ENCODE results near the gene PDE10A. TPM values are rescaled to one million over a fixed set of nuclear protein-coding genes. Genes with fewer than 3 reads are reported as not detected.
A peak's percentile ranks its signal among the peaks of the same experiment; 100 is the strongest.

PDE10A gene
- total and polyA plus RNA-seq, 2 of the 8 experiments (the other 6 are each of a cell fraction or from before 2014, with no cell fraction given), result 1.1 to 2.4 TPM

DNA sequence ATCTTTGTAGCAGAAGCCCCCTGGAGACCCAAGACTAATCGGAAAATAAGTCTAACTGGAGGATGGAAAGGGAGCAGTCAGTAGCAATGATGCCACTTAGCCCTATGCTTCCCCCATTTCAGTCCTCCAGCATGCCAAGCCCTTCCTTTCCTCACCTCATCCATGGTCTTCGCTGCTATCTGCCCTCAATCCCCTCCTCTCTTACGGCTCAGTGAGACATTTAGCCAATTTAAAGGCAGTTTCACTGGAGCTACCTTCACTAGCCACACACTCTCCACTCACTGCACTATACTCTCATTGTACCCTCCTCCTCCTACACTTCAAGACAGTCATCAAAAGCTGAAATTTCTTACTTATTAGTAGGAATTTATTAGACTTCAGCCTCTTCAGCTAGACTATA is 111.2 kb downstream of the PDE10A start:
- WGBS, 2 experiments (ENCODE audit: extremely low coverage in 1 of 2, insufficient coverage in 1 of 2, insufficient read length in 1 of 2, insufficient replicate concordance in 2 of 2, low coverage in 1 of 2, low lambda C conversion rate in 2 of 2, missing lambda C conversion rate in 1 of 2), result 75% methylated on average over 3 of the region's 3 CpGs; no CpG with 5 or more reads in 1 of the 2 experiments
- no peak overlapping the region for H4K91ac ChIP-seq (replicated peaks; ENCODE audit: insufficient read length, low read length)
- H3K79me2 ChIP-seq (ENCODE audit: control insufficient read depth in 1 of 2, insufficient read depth in 2 of 2, low read length in 2 of 2), result no peaks in the 10 kb centered on the region
- no peak overlapping the region for H3K9ac ChIP-seq (replicated peaks in 1 of 4; ENCODE audit: extremely low read depth in 1 of 4, low read depth in 3 of 4, low read length in 3 of 4)
- no peak overlapping the region; the same call in 1 of the 2 replicates for H2BK12ac ChIP-seq (ENCODE audit: low read depth, low read length)
- H3K4me3 ChIP-seq (ENCODE audit: extremely low read depth in 1 of 4, insufficient read depth in 2 of 4, low read depth in 3 of 4, low read length in 4 of 4), result no peak overlapping the region
- H2AK5ac ChIP-seq (ENCODE audit: low read depth, low read length), result peak overlapping the region; percentile 78; the same call in 1 of the 2 replicates
- H3K14ac ChIP-seq (ENCODE audit: insufficient read length), result no peak overlapping the region
- TF ChIP-seq PHF8 (conservative IDR thresholded peaks at IDR 0.05; ENCODE audit: low read depth, low read length) (no peak), HDAC6 (IDR thresholded peaks at IDR 0.05; ENCODE audit: low read depth, low read length) (no peak), SIN3A (conservative IDR thresholded peaks at IDR 0.05 in 1 of 2, IDR thresholded peaks at IDR 0.05 in 1 of 2; ENCODE audit: low read depth in 1 of 2, low read length in 2 of 2) (no peak), FOSL1 (IDR thresholded peaks at IDR 0.05; ENCODE audit: insufficient read depth, low read depth, low read length) (no peak), ZNF274 (IDR thresholded peaks at IDR 0.05; ENCODE audit: borderline replicate concordance, extremely low read depth, low read length) (no peak), EGR1 (IDR thresholded peaks at IDR 0.05; ENCODE audit: borderline replicate concordance, low read depth, low read length) (no peak), HDAC2 (IDR thresholded peaks at IDR 0.05; ENCODE audit: borderline replicate concordance in 1 of 2, low read depth in 2 of 2, low read length in 2 of 2) (no peak), SRF (IDR thresholded peaks at IDR 0.05; ENCODE audit: low read depth, low read length) (no peak), SP2 (IDR thresholded peaks at IDR 0.05; ENCODE audit: low read length) (no peak), TAF1 (IDR thresholded peaks at IDR 0.05; ENCODE audit: low read depth, low read length) (no peak), TBP (IDR thresholded peaks at IDR 0.05; ENCODE audit: low read depth, low read length) (no peak)
- no peak overlapping the region for H2BK20ac ChIP-seq (ENCODE audit: low read length)
- no peak overlapping the region for H4K5ac ChIP-seq (ENCODE audit: insufficient read length, low read depth, low read length)
- H3K36me3 ChIP-seq (ENCODE audit: control insufficient read depth in 2 of 4, insufficient read depth in 4 of 4, low read length in 3 of 4), result no peaks in the 10 kb centered on the region
- ChIA-PET POLR2A (ENCODE audit: partially characterized antibody) (no interaction called here), CTCF (ENCODE audit: partially characterized antibody) (interaction anchor here (0.7 kb wide), 1 partner anchor 8 kb away, joined by 3 read pairs; no protein-coding TSS in a partner anchor)
- DNase-seq (ENCODE audit: low read depth in 1 of 2, low spot score in 2 of 2) (no peak), FAIRE-seq (no peak)
- 0 out of 4 replicates have a peak overlapping the region, but pooled peaks of 1 of the 2 experiments have one; percentile 26 for H3K4me2 ChIP-seq (ENCODE audit: insufficient read depth in 1 of 2, low read depth in 2 of 2, low read length in 2 of 2)
- H2BK120ac ChIP-seq (replicated peaks; ENCODE audit: low read depth, low read length), result no peak overlapping the region
- H2BK15ac ChIP-seq (ENCODE audit: low read length), result no peak overlapping the region
- H2BK5ac ChIP-seq (ENCODE audit: low read depth, low read length), result no peak overlapping the region
- H2AFZ ChIP-seq (ENCODE audit: low read length), result no peak overlapping the region
- no peaks in the 10 kb centered on the region for H3K23me2 ChIP-seq (ENCODE audit: low read depth, low read length)
- H4K8ac ChIP-seq (ENCODE audit: extremely low read depth, insufficient read depth, low read length), result no peak overlapping the region
- H3K79me1 ChIP-seq (ENCODE audit: low read depth, low read length), result no peaks in the 10 kb centered on the region
- H3K9me3 ChIP-seq (ENCODE audit: insufficient read depth in 2 of 2, low read depth in 1 of 2, low read length in 1 of 2), result no peaks in the 10 kb centered on the region
- no peak overlapping the region for H3K4ac ChIP-seq (replicated peaks; ENCODE audit: insufficient read length, low read depth, low read length)
- H3K4me1 ChIP-seq (replicated peaks in 1 of 4; ENCODE audit: control insufficient read depth in 3 of 4, insufficient read depth in 4 of 4, low read length in 3 of 4), result peaks cover 0 to 8% (median 5%) of the 10 kb centered on the region in 4 experiments; a peak in 4 of 7 replicates
- no peaks in the 10 kb centered on the region for H3K27me3 ChIP-seq (replicated peaks in 1 of 4; ENCODE audit: control insufficient read depth in 3 of 4, extremely low read depth in 1 of 4, insufficient read depth in 3 of 4, low read length in 3 of 4)
- H3K27ac ChIP-seq (ENCODE audit: low read depth, low read length), result no peak overlapping the region
- no peak overlapping the region for H3K56ac ChIP-seq (replicated peaks; ENCODE audit: insufficient read length, low read depth, low read length)
- no peak overlapping the region for H3K23ac ChIP-seq (ENCODE audit: insufficient read length)
- H4K20me1 ChIP-seq (replicated peaks in 1 of 2; ENCODE audit: control insufficient read depth in 1 of 2, insufficient read depth in 2 of 2, low read length in 2 of 2), result no peaks in the 10 kb centered on the region
- H3K18ac ChIP-seq (ENCODE audit: extremely low read depth, low read length), result no peak overlapping the region
